CD14-positive monocyte (primary cell): ENCODE results near the gene WARS2. TPM values are rescaled to one million over a fixed set of nuclear protein-coding genes. Genes with fewer than 3 reads are reported as not detected.

Source experiments
- DNase-seq, 3 donors: peaks; one replicate each; pipeline ENCODE4 v3.0.0-alpha.2; 2011 to 2022
- H2AFZ ChIP-seq: 2 replicates; pipeline ENCODE4 v1.6.0; 2012; ENCODE audit warnings: mild to moderate bottlenecking, low read depth, low read length, inconsistent platforms; ENCODE audit not compliant: insufficient read depth, poor library complexity, severe bottlenecking
- H3K27ac ChIP-seq, 2 donors: 1 replicate in 1 of 2; 2 replicates in 1 of 2; pipeline ENCODE4 v1.5.1; 2012 to 2013; ENCODE audit warnings: low read length in 2 of 2, control low read depth in 1 of 2, inconsistent platforms in 1 of 2, low read depth in 1 of 2, mild to moderate bottlenecking in 1 of 2
- H3K27me3 ChIP-seq, 2 donors: one replicate each; pipeline versions ENCODE4 v1.6.0 to v1.6.1; 2011 to 2013; ENCODE audit warnings: low read length in 2 of 2; ENCODE audit not compliant: control insufficient read depth in 2 of 2, insufficient read depth in 2 of 2
- H3K36me3 ChIP-seq, 2 donors: replicated peaks in 1 of 2; 1 replicate in 1 of 2; 2 replicates in 1 of 2; pipeline versions ENCODE4 v1.5.1 to v1.6.1; 2012 to 2013; ENCODE audit warnings: low read length in 2 of 2, control low read depth in 1 of 2, inconsistent platforms in 1 of 2, mild to moderate bottlenecking in 1 of 2; ENCODE audit not compliant: insufficient read depth in 2 of 2, control insufficient read depth in 1 of 2
- H3K4me1 ChIP-seq, 2 donors: 1 replicate in 1 of 2; 2 replicates in 1 of 2; pipeline versions ENCODE4 v1.5.1 to v1.6.1; 2012 to 2013; ENCODE audit warnings: low read length in 2 of 2, control low read depth in 1 of 2, inconsistent platforms in 1 of 2, mild to moderate bottlenecking in 1 of 2, moderate library complexity in 1 of 2; ENCODE audit not compliant: insufficient read depth in 2 of 2, control insufficient read depth in 1 of 2
- H3K4me2 ChIP-seq: replicated peaks from 2 replicates; pipeline ENCODE3; 2012; ENCODE audit warnings: low read length, moderate library complexity, mild to moderate bottlenecking; ENCODE audit not compliant: poor library complexity, severe bottlenecking; ENCODE audit errors: extremely low read depth
- H3K4me3 ChIP-seq, 3 experiments: fragments of 200-600 bp in 1 of 3; sonication (generic) in 1 of 3; replicated peaks in 1 of 3; 1 replicate in 2 of 3; 2 replicates in 1 of 3; pipeline ENCODE4 v1.5.1; 2011 to 2013; ENCODE audit warnings: low read length in 3 of 3, mild to moderate bottlenecking in 3 of 3, control low read depth in 2 of 3, low read depth in 2 of 3, inconsistent platforms in 1 of 3, moderate library complexity in 1 of 3
- H3K79me2 ChIP-seq: 2 replicates; pipeline ENCODE4 v1.6.0; 2012; ENCODE audit warnings: mild to moderate bottlenecking, control low read depth, inconsistent platforms, low read length, moderate library complexity; ENCODE audit not compliant: insufficient read depth
- H3K9ac ChIP-seq: 2 replicates; pipeline ENCODE4 v1.6.0; 2017; ENCODE audit warnings: low read length, mild to moderate bottlenecking; ENCODE audit not compliant: insufficient read depth, poor library complexity, severe bottlenecking
- H3K9me3 ChIP-seq, 2 donors: replicated peaks in 1 of 2; 1 replicate in 1 of 2; 2 replicates in 1 of 2; pipeline versions ENCODE4 v1.5.1 to v1.6.1; 2012 to 2013; ENCODE audit warnings: low read length in 2 of 2, control low read depth in 1 of 2; ENCODE audit not compliant: control insufficient read depth in 1 of 2, insufficient read depth in 1 of 2
- H4K20me1 ChIP-seq: 2 replicates; pipeline ENCODE4 v1.6.0; 2012; ENCODE audit warnings: mild to moderate bottlenecking, low read length, control low read depth, moderate library complexity; ENCODE audit not compliant: insufficient read depth
- H3K27ac Mint-ChIP-seq, 7 donors: one replicate each; pipeline ENCODE4 v1.8.0; 2020; ENCODE audit warnings: mild to moderate bottlenecking in 7 of 7, mixed read lengths in 7 of 7, moderate library complexity in 6 of 7, inconsistent platforms in 2 of 7
- H3K27me3 Mint-ChIP-seq, 3 donors: one replicate each; pipeline ENCODE4 v1.8.0; 2021 to 2022; ENCODE audit warnings: low read depth in 3 of 3, mild to moderate bottlenecking in 3 of 3, mixed read lengths in 3 of 3, moderate library complexity in 3 of 3, inconsistent platforms in 1 of 3
- H3K36me3 Mint-ChIP-seq, 2 donors: one replicate each; pipeline ENCODE4 v1.8.0; 2020; ENCODE audit warnings: mixed read lengths in 2 of 2, inconsistent platforms in 1 of 2, mild to moderate bottlenecking in 1 of 2
- H3K4me1 Mint-ChIP-seq: one replicate; pipeline ENCODE4 v1.8.0; 2020; ENCODE audit warnings: mild to moderate bottlenecking, mixed read lengths
- H3K4me3 Mint-ChIP-seq, 2 donors: one replicate each; pipeline ENCODE4 v1.8.0; 2020; ENCODE audit warnings: mild to moderate bottlenecking in 2 of 2, mixed read lengths in 2 of 2, moderate library complexity in 1 of 2
- H3K9me3 Mint-ChIP-seq, 7 donors: one replicate each; pipeline ENCODE4 v1.8.0; 2020 to 2022; ENCODE audit warnings: mixed read lengths in 7 of 7, mild to moderate bottlenecking in 6 of 7, moderate library complexity in 6 of 7, inconsistent platforms in 2 of 7
- CTCF ChIP-seq: fragments of 200-600 bp; IDR thresholded peaks from one replicate; pipeline ENCODE4 v1.8.0; 2022; ENCODE audit warnings: antibody characterized with exemption, mild to moderate bottlenecking
- WGBS: methylation state at CpG from one replicate; pipeline ENCODE4 v1.1.5; 2013; ENCODE audit warnings: missing lambda C conversion rate; ENCODE audit not compliant: insufficient coverage; 5-methylcytosine and 5-hydroxymethylcytosine counted together
- intact Hi-C, 2 donors: fragments of 100-400 bp; cut with micrococcal nuclease; formaldehyde crosslinking; loops; one replicate each; pipeline versions ENCODE4 v1.15.0 to v1.15.1; 2023
- polyA plus RNA-seq, 3 donors: library from polyadenylated mRNA; depleted of rRNA in 1 of 3; unstranded in 2 of 3; stranded (reverse) in 1 of 3; fragments of 300-500 nt in 2 of 3; fragments of >200 nt in 1 of 3; fragmentation: Illumina TruSeq in 2 of 3; gene quantifications; 1 replicate in 2 of 3; 2 replicates in 1 of 3; pipeline ENCODE4 v1.2.3, GENCODE V29; 2012 to 2021

WARS2 gene
- polyA plus RNA-seq, 3 donors: 4.6 to 5.1 (median 4.7) TPM

GRCh38 chr1:118983558-118984041, 156.9 kb downstream of the WARS2 start:
- Histone ChIP-seq H3K36me3 (no peaks in the 10 kb centered on the region), H4K20me1 (no peaks in the 10 kb centered on the region), H3K4me3 (peak overlapping the region in 1 of 3 experiments; percentile 63), H3K9me3 (peaks cover 3 to 77% of the 10 kb centered on the region in 2 donors), H2AFZ (no peak overlapping the region), H3K4me2 (peak overlapping the region; percentile 58), H3K79me2 (no peaks in the 10 kb centered on the region), H3K9ac (no peak overlapping the region), H3K27ac (no peak overlapping the region), H3K4me1 (peaks cover 7 to 20% of the 10 kb centered on the region in 2 donors), H3K27me3 (peaks cover 96 to 99% of the 10 kb centered on the region in 2 donors)
- Mint-ChIP-seq H3K27ac (no peak overlapping the region), H3K4me3 (peak overlapping the region in 1 of 2 donors; percentile 88), H3K36me3 (peaks cover 9 to 36% of the 10 kb centered on the region in 2 donors), H3K4me1 (peaks cover 53% of the 10 kb centered on the region), H3K9me3 (peaks cover 4 to 66% (median 47%) of the 10 kb centered on the region in 7 donors), H3K27me3 (peaks cover 96 to 98% (median 97%) of the 10 kb centered on the region in 3 donors)
- 27% methylated on average over 16 of the region's 22 CpGs for WGBS
- intact Hi-C loops: no loop called here
- no peak for DNase-seq
- no peak for TF ChIP-seq CTCF

GRCh38 chr1:118982821-118983557, 157.5 kb downstream of the WARS2 start:
- peaks cover 50% of the 10 kb centered on the region for H3K4me1 Mint-ChIP-seq
- no peak overlapping the region for H3K4me3 ChIP-seq
- peaks cover 96 to 99% of the 10 kb centered on the region in 2 donors for H3K27me3 ChIP-seq
- DNase-seq: no peak
- H4K20me1 ChIP-seq: no peaks in the 10 kb centered on the region
- H3K36me3 ChIP-seq: no peaks in the 10 kb centered on the region
- no peak overlapping the region for H3K27ac Mint-ChIP-seq
- H3K27ac ChIP-seq: no peak overlapping the region
- WGBS: 11% methylated on average over 23 of the region's 26 CpGs
- peak overlapping the region in 1 of 2 donors; percentile 88 for H3K4me3 Mint-ChIP-seq
- H3K9me3 Mint-ChIP-seq: peaks cover 4 to 67% (median 47%) of the 10 kb centered on the region in 7 donors
- H3K4me2 ChIP-seq: no peak overlapping the region
- H3K27me3 Mint-ChIP-seq: peaks cover 96 to 98% (median 97%) of the 10 kb centered on the region in 3 donors
- TF ChIP-seq CTCF: no peak
- no peak overlapping the region for H2AFZ ChIP-seq
- H3K4me1 ChIP-seq: peaks cover 7 to 20% of the 10 kb centered on the region in 2 donors
- H3K9me3 ChIP-seq: peaks cover 3 to 71% of the 10 kb centered on the region in 2 donors
- intact Hi-C loops: no loop called here
- H3K9ac ChIP-seq: no peak overlapping the region
- H3K79me2 ChIP-seq: no peaks in the 10 kb centered on the region
- peaks cover 9 to 36% of the 10 kb centered on the region in 2 donors for H3K36me3 Mint-ChIP-seq
